GM10248 (cell line): Measurements from ENCODE around the gene F2R.

Experiments used
- CTCF ChIA-PET: fragments of 300-600 bp; sonication (Branson Sonifier 250); formaldehyde crosslinking; extraction: SDS; loops from one replicate; lab custom pipeline; 2021; ENCODE audit warnings: antibody characterized with exemption; lab: Yijun Ruan, JAX
- POLR2A ChIA-PET: fragments of 350-650 bp; sonication (Branson Sonifier 250); formaldehyde crosslinking; extraction: SDS; loops from one replicate; lab custom pipeline; 2020; ENCODE audit warnings: antibody characterized with exemption; lab: Yijun Ruan, JAX
- DNase-seq: peaks from one replicate; pipeline ENCODE4 v3.0.0; 2012; ENCODE audit errors: extremely low spot score
- CTCF ChIP-seq: IDR thresholded peaks from 2 replicates; pipeline ENCODE4 v1.5.1; 2012; ENCODE audit warnings: mild to moderate bottlenecking, low read depth; ENCODE audit errors: extremely low read depth, missing control alignments, control extremely low read depth

Gene F2R

GRCh38 chr5:76729373-76730290 is 13.7 kb downstream of the F2R start:
- POLR2A ChIA-PET = no interaction called here
- no peak for DNase-seq
- CTCF ChIA-PET = interaction anchor here (0.8 kb wide), 1 partner anchor 11 kb away, joined by 3 read pairs; no protein-coding TSS in a partner anchor
- TF ChIP-seq CTCF = no peak

GRCh38 chr5:76732405-76733048 is 16.6 kb downstream of the F2R start:
- DNase-seq = no peak
- CTCF ChIA-PET = interaction anchor here (1.3 kb wide), 1 partner anchor 10 kb away, joined by 3 read pairs; no protein-coding TSS in a partner anchor
- POLR2A ChIA-PET = no interaction called here
- no peak for TF ChIP-seq CTCF

- peak; percentile 50 for DNase-seq
Observed at GRCh38 chr5:76733049-76733417, 17.1 kb downstream of the F2R start.

GRCh38 chr5:76735762-76736545 is 20.0 kb downstream of the F2R start:
- ChIA-PET CTCF (interaction anchor here (0.7 to 3.0 kb wide), 4 partner anchors 13 to 39 kb away, joined by 3 to 22 read pairs (median 4); no protein-coding TSS in a partner anchor), POLR2A (no interaction called here)
- no peak for DNase-seq
- TF ChIP-seq CTCF = no peak

More at GRCh38 chr5:76733049-76733417, 17.1 kb downstream of the F2R start:
- no peak for TF ChIP-seq CTCF
- POLR2A ChIA-PET = no interaction called here
- CTCF ChIA-PET = interaction anchor here (1.3 kb wide), 1 partner anchor 10 kb away, joined by 3 read pairs; no protein-coding TSS in a partner anchor

GRCh38 chr5:76736679-76737556 is 21.0 kb downstream of the F2R start:
- CTCF ChIA-PET = interaction anchor here (0.7 to 3.0 kb wide), 9 partner anchors 14 to 139 kb away, joined by 3 to 22 read pairs (median 3); no protein-coding TSS in a partner anchor
- DNase-seq = peak; percentile 33
- POLR2A ChIA-PET = interaction anchor here (0.7 kb wide), 2 partner anchors 16 to 1536 kb away, joined by 3 to 4 read pairs; no protein-coding TSS in a partner anchor
- TF ChIP-seq CTCF = no peak
